HG03558 (cell line): Measurements from ENCODE around the gene SVOPL.

Source experiments
- ATAC-seq: cut with Tn5 transposase; IDR thresholded peaks from one replicate; pipeline ENCODE4 v1.9.1; 2021; ENCODE audit warnings: moderate number of reproducible peaks; ENCODE audit not compliant: unreplicated experiment; ENCODE audit errors: extremely low read depth

SVOPL gene

GRCh38 chr7:138662991-138663320, 38.2 kb downstream of the SVOPL start:
- no peak for ATAC-seq

- no peak for ATAC-seq
These were observed 38.8 kb downstream of the SVOPL start for GRCh38 chr7:138662076-138662990.

DNA sequence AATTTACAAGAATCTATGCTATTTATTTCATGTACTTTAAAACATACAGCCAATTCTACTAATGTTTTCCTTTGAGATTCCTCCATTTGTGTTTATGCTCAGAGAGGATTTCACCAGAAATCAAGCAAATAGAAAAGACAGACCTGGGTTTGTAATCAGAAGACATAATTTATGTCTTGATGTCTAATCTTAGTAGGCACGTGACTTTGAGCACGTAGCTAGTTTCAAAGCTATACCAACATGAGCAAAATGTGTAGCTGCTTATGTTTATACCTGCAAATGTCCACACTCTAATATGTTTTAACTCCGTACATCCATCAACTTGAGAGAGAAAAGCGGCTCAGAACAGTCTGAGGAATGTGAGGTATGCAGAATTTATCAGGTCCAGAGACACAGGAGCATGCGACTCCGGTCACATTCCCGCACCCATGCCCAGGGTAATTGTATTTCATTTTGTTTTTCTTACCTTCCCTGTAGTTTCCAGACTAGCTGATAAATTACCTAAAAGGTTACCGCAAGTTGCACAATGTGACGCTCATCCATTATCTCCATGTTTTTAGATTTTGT, 40.0 kb downstream of the SVOPL start:
- no peak for ATAC-seq

GRCh38 chr7:138658889-138659288, 42.3 kb downstream of the SVOPL start:
- no peak for ATAC-seq

GRCh38 chr7:138657854-138658386, 43.2 kb downstream of the SVOPL start:
- no peak for ATAC-seq

- no peak for ATAC-seq
These were observed 44.2 kb downstream of the SVOPL start for GRCh38 chr7:138656952-138657351.

DNA sequence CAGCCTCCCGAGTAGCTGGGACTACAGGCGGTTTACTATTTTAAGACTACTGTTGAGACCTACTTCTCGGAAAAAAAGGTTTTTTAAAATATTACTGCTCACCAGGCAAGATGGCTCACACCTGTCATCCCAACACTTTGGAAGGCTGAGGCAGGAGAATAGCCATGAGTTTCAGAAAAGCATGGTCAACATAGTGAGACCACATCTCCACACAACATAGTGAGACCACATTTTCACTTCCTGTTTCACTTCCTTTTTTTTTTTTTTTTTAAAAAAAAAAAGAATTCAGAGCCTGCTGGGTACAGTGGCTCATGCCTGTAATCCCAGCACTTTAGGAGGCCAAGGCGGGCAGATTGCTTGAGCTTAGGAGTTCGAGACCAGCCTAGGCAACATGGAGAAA, 46.5 kb downstream of the SVOPL start:
- ATAC-seq, result no peak

DNA sequence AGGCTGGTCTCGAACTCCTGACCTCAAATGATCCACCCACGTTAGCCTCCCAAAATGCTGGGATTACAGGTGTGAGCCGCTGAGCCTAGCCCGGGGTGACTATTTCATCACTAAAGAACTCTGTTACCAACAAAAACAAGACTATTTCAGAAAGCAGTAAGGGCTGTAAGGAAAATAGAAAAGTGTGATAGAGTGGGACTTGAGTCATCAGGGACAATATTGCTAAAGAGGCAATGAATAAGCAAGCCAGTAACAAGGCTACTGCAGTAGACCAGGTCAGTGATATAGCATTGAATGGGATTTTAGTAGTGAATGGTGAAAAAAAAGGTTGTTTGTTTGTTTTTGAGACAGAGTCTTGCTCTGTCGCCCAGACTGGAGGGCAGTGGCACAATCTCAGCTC, 51.7 kb downstream of the SVOPL start:
- no peak for ATAC-seq

GRCh38 chr7:138645284-138645683, 55.9 kb downstream of the SVOPL start:
- no peak for ATAC-seq

DNA sequence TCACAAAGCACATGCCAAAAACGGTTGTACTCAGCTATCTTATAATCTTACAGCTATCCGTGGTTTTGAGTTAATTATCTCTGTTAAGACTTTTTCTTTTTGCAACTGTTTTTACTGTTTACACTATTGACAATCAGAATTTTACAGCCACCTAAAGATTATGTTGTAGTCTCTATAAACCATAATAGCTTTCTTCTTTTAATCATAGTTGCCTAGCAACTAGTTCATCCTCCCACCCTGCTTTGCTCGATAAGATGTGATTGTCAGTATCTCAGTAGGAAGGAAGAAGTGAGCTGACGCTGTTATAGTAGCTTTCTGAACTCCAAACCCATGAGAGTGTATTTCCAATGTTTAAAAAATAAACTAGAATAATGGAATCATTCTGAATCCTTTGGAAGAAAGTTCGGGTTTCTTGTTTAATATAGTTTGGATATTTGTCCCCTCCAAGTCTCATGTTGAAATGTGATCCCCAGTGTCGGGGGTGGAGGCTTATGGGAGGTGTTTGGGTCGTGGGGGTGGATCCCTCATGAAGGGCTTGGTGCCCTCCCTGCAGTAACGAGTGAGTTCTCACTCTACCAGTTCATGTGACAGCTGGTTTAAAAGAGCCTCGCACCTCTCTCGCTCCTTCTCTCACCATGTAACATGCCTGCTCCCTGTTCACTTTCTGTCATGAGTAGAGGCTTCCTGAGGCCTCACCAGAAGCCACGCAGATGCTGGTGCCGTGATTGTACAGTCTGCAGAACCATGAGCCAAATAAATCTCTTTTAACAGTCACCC, 68.1 kb downstream of the SVOPL start:
- ATAC-seq, result no peak

GRCh38 chr7:138632384-138632783, 68.8 kb downstream of the SVOPL start:
- no peak for ATAC-seq

DNA sequence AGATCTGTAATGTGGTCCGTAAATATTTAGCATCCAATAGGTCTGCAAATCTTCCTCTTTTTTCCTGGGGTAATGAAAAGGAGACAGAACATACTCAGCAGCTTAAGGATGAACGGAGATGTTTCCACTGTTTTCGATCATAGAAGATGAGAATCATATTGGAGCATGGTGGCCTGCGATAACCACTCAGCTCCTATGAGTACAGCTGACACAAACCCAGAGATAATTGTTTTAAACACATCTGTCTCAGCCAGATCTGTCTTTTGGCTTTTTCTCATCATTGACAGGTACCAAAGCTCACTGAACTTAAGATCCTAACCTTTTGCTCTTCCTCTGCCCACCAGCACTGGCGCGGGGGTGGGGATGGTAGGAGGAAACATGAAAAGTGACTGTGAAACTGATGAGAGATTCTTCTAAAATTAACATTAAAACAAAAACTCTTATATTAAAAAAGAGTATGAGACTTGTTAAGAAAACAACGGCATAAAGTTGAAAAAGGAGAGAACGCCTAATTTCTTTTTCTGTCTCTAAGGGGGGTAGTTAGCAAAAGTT, 71.0 kb downstream of the SVOPL start:
- ATAC-seq, result no peak

- no peak for ATAC-seq
These were observed 73.8 kb downstream of the SVOPL start for GRCh38 chr7:138627361-138627760.

DNA sequence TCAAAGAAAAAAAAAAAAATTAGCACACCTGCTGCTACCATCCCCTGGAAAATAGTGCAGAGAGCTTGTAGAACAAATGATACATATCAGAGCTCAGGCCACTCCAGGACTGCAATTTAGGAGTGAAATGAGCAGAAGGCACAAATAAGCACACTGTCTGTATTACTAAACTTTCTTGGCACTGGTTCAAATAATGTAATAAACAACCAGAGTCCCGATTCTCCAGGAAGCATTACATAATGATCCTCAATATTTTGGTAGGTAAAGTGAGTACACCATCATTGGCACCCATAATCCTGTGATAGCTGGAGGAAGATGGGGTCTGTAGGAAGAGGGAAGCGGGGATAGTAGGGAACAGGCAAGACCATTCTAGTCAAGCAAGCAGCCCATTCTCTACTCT, 74.3 kb downstream of the SVOPL start:
- no peak for ATAC-seq

GRCh38 chr7:138625849-138626230, 75.3 kb downstream of the SVOPL start:
- ATAC-seq, result no peak

DNA sequence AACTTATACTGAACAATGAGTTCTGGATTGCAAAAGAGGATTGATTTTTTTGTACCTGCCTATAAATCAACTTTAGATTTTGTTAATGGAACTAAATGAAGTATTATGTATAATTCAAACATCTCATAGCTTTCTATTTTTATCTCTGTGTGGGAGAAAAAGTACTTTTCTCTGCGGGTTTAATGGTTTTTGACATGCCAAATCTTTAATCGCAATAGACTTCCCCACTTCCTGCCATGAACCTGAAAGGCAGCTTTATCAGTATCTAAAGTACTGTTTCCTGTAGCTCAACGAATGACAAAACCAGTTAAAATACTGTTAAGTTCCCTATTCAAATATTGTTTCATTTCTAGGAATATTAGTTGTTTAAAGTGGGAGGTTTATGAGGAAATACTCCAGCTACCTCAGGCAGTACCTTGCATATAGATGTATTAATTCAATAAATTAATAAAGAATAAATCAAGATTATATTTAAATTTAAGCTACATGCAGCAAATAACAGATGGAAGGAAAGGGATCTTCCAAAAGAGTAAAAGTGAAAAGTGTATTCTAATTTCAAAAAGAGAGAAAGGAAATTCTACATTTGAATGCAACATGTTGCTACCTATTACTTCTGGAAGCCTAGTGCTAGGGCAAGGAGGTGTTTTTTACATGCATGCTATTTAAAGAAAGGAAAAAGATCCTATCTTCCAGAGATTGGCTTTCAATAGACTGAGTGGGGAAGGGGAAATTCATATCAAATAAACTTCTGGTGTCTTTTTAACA, 75.9 kb downstream of the SVOPL start:
- no peak for ATAC-seq

GRCh38 chr7:138622841-138623240, 78.3 kb downstream of the SVOPL start:
- ATAC-seq, result no peak

DNA sequence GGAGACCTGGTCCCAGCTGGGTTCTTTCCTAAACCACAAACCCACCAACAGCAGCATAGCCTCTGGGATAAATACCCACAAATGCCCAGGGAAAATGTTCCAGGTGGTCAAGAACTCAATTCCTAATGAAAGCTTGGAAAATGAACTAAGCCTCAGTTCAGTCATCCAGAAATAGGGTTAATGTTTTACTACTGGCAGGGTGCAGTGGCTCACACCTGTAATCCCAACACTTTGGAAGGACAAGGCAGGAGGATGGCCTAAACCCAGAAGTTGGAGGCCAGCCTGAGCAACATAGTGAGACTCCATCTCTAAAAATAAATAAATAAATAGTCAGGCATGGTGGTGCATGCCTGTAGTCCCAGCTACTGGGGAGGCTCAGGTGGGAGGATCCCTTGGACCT, 82.2 kb downstream of the SVOPL start:
- no peak for ATAC-seq

- no peak for ATAC-seq
These were observed 82.7 kb downstream of the SVOPL start for GRCh38 chr7:138618506-138618905.

DNA sequence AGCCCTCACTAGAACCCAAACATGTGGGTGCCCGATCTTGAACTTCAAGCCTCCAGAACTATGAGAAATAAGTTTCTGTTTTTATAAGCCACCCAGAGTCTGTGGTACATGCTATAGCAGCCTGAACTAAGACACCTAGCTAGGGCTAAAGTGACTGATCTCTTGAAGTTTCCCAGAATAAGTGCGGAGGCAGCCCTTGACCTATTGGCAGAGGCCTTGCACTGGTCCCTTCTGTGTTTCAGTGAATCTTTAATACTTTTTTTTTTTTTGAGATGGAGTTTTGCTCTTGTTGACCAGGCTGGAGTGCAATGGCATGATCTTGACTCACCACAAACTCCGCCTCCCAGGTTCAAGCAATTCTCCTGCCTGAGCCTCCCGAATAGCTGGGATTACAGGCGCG, 85.1 kb downstream of the SVOPL start:
- ATAC-seq, result no peak
